Endothelial cell of umbilical vein (primary cell): ENCODE results near the gene MED12L. TPM values are rescaled to one million over a fixed set of nuclear protein-coding genes. Genes with fewer than 3 reads are reported as not detected.

Source experiments
- BruUV-seq: library from RNA; stranded (reverse); fragments of 400-500 nt; replicated peaks from 2 replicates; lab custom pipeline; 2021; lab: Mats Ljungman, UMichigan
- CTCF ChIA-PET: fragments of 300-600, 350-600 bp; sonication (Branson Sonifier 250); formaldehyde crosslinking; loops from one replicate; lab custom pipeline; 2021; ENCODE audit warnings: antibody characterized with exemption, inconsistent platforms; lab: Charles Lee
- POLR2A ChIA-PET: fragments of 300-600, 350-600 bp; sonication (Branson Sonifier 250); formaldehyde crosslinking; loops from one replicate; lab custom pipeline; 2021; ENCODE audit warnings: antibody characterized with exemption, inconsistent platforms; lab: Charles Lee
- DNase-seq: peaks from one replicate; pipeline ENCODE4 v3.0.0-alpha.2; 2011; ENCODE audit warnings: low read depth, low spot score
- FAIRE-seq: peaks from 2 replicates; lab custom pipeline; 2011; peaks lifted over from hg19 to GRCh38; lab: Jason Lieb, UNC
- H2AFZ ChIP-seq: 2 replicates; pipeline ENCODE4 v1.6.0; 2012; ENCODE audit warnings: low read depth, low read length, control low read depth, inconsistent platforms
- H3K27ac ChIP-seq: 2 replicates; pipeline ENCODE4 v1.5.1; 2011; ENCODE audit warnings: low read depth, mild to moderate bottlenecking, control low read depth, low read length, moderate library complexity; ENCODE audit not compliant: insufficient read depth
- H3K27me3 ChIP-seq, 2 experiments: 2 replicates each; pipeline versions ENCODE4 v1.6.0 to v1.6.1; 2011; ENCODE audit warnings: low read length in 2 of 2, mixed read lengths in 1 of 2; ENCODE audit not compliant: control insufficient read depth in 2 of 2, insufficient read depth in 2 of 2
- H3K36me3 ChIP-seq, 2 experiments: 2 replicates in 1 of 2; 3 replicates in 1 of 2; pipeline ENCODE4 v1.5.1; 2011; ENCODE audit warnings: low read length in 2 of 2, mild to moderate bottlenecking in 1 of 2, moderate library complexity in 1 of 2; ENCODE audit not compliant: control insufficient read depth in 2 of 2, insufficient read depth in 2 of 2; ENCODE audit errors: extremely low read depth in 1 of 2
- H3K4me1 ChIP-seq: 3 replicates; pipeline ENCODE4 v1.5.1; 2011; ENCODE audit warnings: mild to moderate bottlenecking, low read length; ENCODE audit not compliant: control insufficient read depth, insufficient read depth; ENCODE audit errors: extremely low read depth
- H3K4me2 ChIP-seq: 2 replicates; pipeline ENCODE4 v1.6.1; 2011; ENCODE audit warnings: low read length, control low read depth, mixed read lengths; ENCODE audit not compliant: insufficient read depth
- H3K4me3 ChIP-seq, 3 experiments: fragments of 200-600 bp in 1 of 3; sonication (generic), shearing (Covaris generic) in 1 of 3; replicated peaks in 1 of 3; 2 replicates each; pipeline ENCODE4 v1.5.1; 2011 to 2016; ENCODE audit warnings: control low read depth in 3 of 3, low read length in 3 of 3, mild to moderate bottlenecking in 2 of 3, inconsistent platforms in 1 of 3, low read depth in 1 of 3, moderate library complexity in 1 of 3; ENCODE audit not compliant: insufficient read depth in 1 of 3
- H3K79me2 ChIP-seq: 2 replicates; pipeline ENCODE4 v1.6.0; 2012; ENCODE audit warnings: low read length, inconsistent platforms; ENCODE audit not compliant: control insufficient read depth, insufficient read depth
- H3K9ac ChIP-seq: replicated peaks from 2 replicates; pipeline ENCODE3; 2011; ENCODE audit warnings: low read length, control low read depth; ENCODE audit not compliant: insufficient read depth; ENCODE audit errors: extremely low read depth
- H3K9me1 ChIP-seq: replicated peaks from 3 replicates; pipeline ENCODE4 v1.6.0; 2011; ENCODE audit warnings: mild to moderate bottlenecking, low read length; ENCODE audit not compliant: control insufficient read depth, insufficient read depth; ENCODE audit errors: extremely low read depth
- H3K9me3 ChIP-seq: replicated peaks from 2 replicates; pipeline ENCODE4 v1.5.1; 2012; ENCODE audit warnings: low read length, inconsistent platforms; ENCODE audit not compliant: control insufficient read depth, insufficient read depth
- H4K20me1 ChIP-seq: replicated peaks from 2 replicates; pipeline ENCODE3; 2011; ENCODE audit warnings: mild to moderate bottlenecking, low read length; ENCODE audit not compliant: control insufficient read depth, insufficient read depth; ENCODE audit errors: extremely low read depth
- EZH2 ChIP-seq: IDR thresholded peaks from 2 replicates; pipeline ENCODE4 v1.6.1; 2012; ENCODE audit warnings: borderline replicate concordance, low read depth, mild to moderate bottlenecking, moderate library complexity, low read length, inconsistent platforms; ENCODE audit not compliant: severe bottlenecking
- JUN ChIP-seq: IDR thresholded peaks from 2 replicates; pipeline ENCODE4 v1.6.1; 2011; ENCODE audit warnings: borderline replicate concordance, low read depth; ENCODE audit not compliant: insufficient read length, insufficient read depth
- MYC ChIP-seq: IDR thresholded peaks from one replicate; pipeline ENCODE4 v1.6.1; 2011; ENCODE audit warnings: mild to moderate bottlenecking, low read depth, low read length
- dilution Hi-C: fragments of 300-500 bp; cut with MboI; formaldehyde crosslinking; loops from one replicate; pipeline ENCODE4 v1.15.0; 2019; ENCODE audit warnings: low sequenced_read_pairs; ENCODE audit not compliant: extremely low pct_ligation_motif_present
- intact Hi-C: fragments of 100-400 bp; cut with micrococcal nuclease; formaldehyde crosslinking; loops from one replicate; pipeline ENCODE4 v1.10.0; 2022
- polyA plus RNA-seq, 4 experiments: library from polyadenylated mRNA; depleted of rRNA in 3 of 4; stranded (reverse) in 3 of 4; unstranded in 1 of 4; fragments of >200 nt; gene quantifications; 2 replicates each; pipeline versions ENCODE4 v1.2.1 to v1.2.3, GENCODE V29; 2011 to 2012; ENCODE audit warnings: missing spikeins in 1 of 4
- total RNA-seq: library from RNA; stranded (reverse); gene quantifications from 2 replicates; pipeline ENCODE4 v1.2.3, GENCODE V29; 2021
- TF ChIP-seq, protein P1 (sequence below): IDR thresholded peaks from 2 replicates; pipeline ENCODE4 v1.6.1; 2011; ENCODE audit not compliant: insufficient read depth, insufficient read length
- TF ChIP-seq, protein P2 (sequence below), 2 donors: IDR thresholded peaks; 1 replicate in 1 of 2; 2 replicates in 1 of 2; pipeline ENCODE4 v1.5.1; 2011; ENCODE audit warnings: low read length in 2 of 2, mild to moderate bottlenecking in 2 of 2, moderate library complexity in 2 of 2, control low read depth in 1 of 2, inconsistent platforms in 1 of 2, low read depth in 1 of 2; ENCODE audit not compliant: insufficient read depth in 1 of 2; ENCODE audit errors: extremely low read depth in 1 of 2

Gene MED12L
- total and polyA plus RNA-seq, 2 donors (not counting 3 experiments of a cell fraction or from before 2014, with no cell fraction given) = 0.03 to 0.27 TPM

DNA sequence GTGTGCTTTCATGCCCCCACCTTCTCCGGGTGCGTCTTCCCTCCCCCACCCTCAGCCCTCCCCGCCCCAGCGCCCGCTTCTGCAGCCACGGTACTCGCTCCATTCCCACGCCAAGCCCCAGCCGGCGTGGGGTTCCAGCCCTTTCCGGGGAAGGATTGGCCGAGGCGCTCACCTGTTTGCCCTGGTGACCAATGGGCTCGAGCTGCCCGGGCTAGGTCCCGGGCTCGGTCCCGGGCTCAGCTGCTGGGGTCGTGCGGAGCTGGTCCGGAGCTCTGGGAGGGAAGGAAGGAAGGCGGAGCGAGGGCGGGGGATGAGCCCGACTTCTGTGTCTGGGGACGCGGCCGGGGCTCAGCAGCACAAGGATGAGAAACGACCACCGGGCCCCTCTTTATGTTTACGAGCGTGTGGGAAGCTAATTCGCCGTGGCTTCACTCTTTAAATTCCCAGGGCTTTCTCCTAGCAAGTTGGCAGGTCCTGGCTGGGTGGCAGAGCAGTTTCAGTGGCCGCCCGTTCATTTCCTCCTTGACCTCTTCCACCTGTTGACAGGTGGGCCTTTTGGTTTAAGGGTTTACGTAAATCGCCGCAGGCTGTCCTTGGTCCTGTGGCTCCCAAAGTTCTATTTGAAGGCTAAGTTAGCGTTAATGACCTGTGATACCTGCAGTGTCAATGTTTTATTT lies 375.4 kb downstream of the MED12L start, which contains the start of gene IGSF10:
IGSF10 (minus strand) TSS at position 288 of the 677 bp plus-strand sequence. CDS start 2,352 bp downstream, outside the sequence.
- Histone ChIP-seq H3K36me3 (no peaks in the 10 kb centered on the region), H3K27ac (no peak within 1 kb of the TSS), H3K9ac (no peak within 1 kb of the TSS), H3K4me2 (peak within 1 kb of the TSS; percentile 36), H2AFZ (peak within 1 kb of the TSS; percentile 54), H3K9me3 (no peaks in the 10 kb centered on the region), H3K9me1 (no peaks in the 10 kb centered on the region), H3K4me1 (peaks cover 3% of the 10 kb centered on the region), H3K27me3 (peaks cover 23 to 42% of the 10 kb centered on the region in 2 experiments), H3K79me2 (no peaks in the 10 kb centered on the region), H3K4me3 (no peak within 1 kb of the TSS), H4K20me1 (no peaks in the 10 kb centered on the region)
- dilution Hi-C loops = no loop called here
- POLR2A ChIA-PET = no interaction called here
- CTCF ChIA-PET = interaction anchor here (0.6 to 2.0 kb wide), 5 partner anchors 12 to 406 kb away, joined by 3 to 7 read pairs (median 3); no protein-coding TSS in a partner anchor
- BruUV-seq = no TSS peak
- intact Hi-C loops = loop anchor here (10.0 kb wide), 1 partner anchor 1114 kb away; no protein-coding TSS in a partner anchor
- peak; percentile 57 for TF ChIP-seq EZH2
- TF ChIP-seq MYC = no peak
- DNase-seq = no peak
- no peak for FAIRE-seq

DNA sequence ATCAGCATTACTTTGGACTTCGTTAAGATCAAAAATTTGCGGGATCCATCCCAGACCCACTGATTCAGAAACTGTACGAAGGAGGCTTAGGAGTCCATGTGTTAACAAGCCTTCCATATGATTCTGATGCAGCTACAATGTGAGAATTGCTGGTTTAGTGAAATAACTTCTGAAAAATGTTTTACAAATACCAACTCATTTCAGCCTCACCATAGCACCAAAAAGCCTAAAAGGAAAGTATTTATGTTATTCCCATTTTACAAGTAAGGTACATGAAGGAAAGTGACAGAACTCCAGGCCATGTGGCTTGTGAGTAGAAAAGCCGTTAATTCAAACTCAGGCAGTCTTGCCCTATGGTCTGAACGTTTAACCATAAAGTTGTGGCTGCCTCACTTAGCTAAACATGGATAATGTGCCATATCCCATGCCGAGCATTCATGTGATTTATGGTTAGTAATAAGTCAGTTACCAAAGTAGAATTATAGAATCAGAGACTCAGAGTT lies 376.9 kb downstream of the MED12L start:
- CTCF ChIA-PET = interaction anchor here (1.0 to 1.8 kb wide), 3 partner anchors 13 to 377 kb away, joined by 3 to 4 read pairs (median 3); no protein-coding TSS in a partner anchor
- H2AFZ ChIP-seq = no peak overlapping the region
- no TSS peak for BruUV-seq
- POLR2A ChIA-PET = no interaction called here
- H3K27me3 ChIP-seq = peaks cover 23 to 42% of the 10 kb centered on the region in 2 experiments
- no peaks in the 10 kb centered on the region for H3K79me2 ChIP-seq
- no peak overlapping the region for H3K9ac ChIP-seq
- intact Hi-C loops (loop anchor here (10.0 kb wide), 1 partner anchor 1112 kb away; no protein-coding TSS in a partner anchor), dilution Hi-C loops (no loop called here)
- DNase-seq = no peak
- no peaks in the 10 kb centered on the region for H4K20me1 ChIP-seq
- TF ChIP-seq JUN = no peak
- TF ChIP-seq, protein P1, sequence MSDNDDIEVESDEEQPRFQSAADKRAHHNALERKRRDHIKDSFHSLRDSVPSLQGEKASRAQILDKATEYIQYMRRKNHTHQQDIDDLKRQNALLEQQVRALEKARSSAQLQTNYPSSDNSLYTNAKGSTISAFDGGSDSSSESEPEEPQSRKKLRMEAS = no peak
- TF ChIP-seq, protein P2, sequence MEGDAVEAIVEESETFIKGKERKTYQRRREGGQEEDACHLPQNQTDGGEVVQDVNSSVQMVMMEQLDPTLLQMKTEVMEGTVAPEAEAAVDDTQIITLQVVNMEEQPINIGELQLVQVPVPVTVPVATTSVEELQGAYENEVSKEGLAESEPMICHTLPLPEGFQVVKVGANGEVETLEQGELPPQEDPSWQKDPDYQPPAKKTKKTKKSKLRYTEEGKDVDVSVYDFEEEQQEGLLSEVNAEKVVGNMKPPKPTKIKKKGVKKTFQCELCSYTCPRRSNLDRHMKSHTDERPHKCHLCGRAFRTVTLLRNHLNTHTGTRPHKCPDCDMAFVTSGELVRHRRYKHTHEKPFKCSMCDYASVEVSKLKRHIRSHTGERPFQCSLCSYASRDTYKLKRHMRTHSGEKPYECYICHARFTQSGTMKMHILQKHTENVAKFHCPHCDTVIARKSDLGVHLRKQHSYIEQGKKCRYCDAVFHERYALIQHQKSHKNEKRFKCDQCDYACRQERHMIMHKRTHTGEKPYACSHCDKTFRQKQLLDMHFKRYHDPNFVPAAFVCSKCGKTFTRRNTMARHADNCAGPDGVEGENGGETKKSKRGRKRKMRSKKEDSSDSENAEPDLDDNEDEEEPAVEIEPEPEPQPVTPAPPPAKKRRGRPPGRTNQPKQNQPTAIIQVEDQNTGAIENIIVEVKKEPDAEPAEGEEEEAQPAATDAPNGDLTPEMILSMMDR (IDR thresholded peaks at IDR 0.05; ENCODE audit: extremely low read depth in 1 of 2, insufficient read depth in 1 of 2, low read depth in 1 of 2, low read length in 2 of 2) = no peak
- TF ChIP-seq MYC = no peak
- FAIRE-seq = no peak
- H3K9me3 ChIP-seq = no peaks in the 10 kb centered on the region
- no peak overlapping the region for H3K27ac ChIP-seq
- H3K9me1 ChIP-seq = no peaks in the 10 kb centered on the region
- peaks cover 3% of the 10 kb centered on the region for H3K4me1 ChIP-seq
- H3K36me3 ChIP-seq = no peaks in the 10 kb centered on the region
- no peak overlapping the region for H3K4me3 ChIP-seq
- no peak overlapping the region for H3K4me2 ChIP-seq
